ENCODE data around the gene OR1I1. TPM values are rescaled to one million over a fixed set of nuclear protein-coding genes. Genes with fewer than 3 reads are reported as not detected.

Gene OR1I1
- total RNA-seq, 1 experiment from 2014 or later, result not detected

GRCh38 chr19:15116856-15117255 is 34.8 kb downstream of the OR1I1 start:
- Mint-ChIP-seq H3K4me1 (no peaks in the 10 kb centered on the region), H3K36me3 (peaks cover 66% of the 10 kb centered on the region), H3K27me3 (ENCODE audit: low read depth) (no peaks in the 10 kb centered on the region), H3K4me3 (no peak overlapping the region), H3K9me3 (no peaks in the 10 kb centered on the region), H3K27ac (no peak overlapping the region)
- DNase-seq (ENCODE audit: low spot score), result no peak
- POLR2A ChIA-PET, result no interaction called here
- CTCF ChIA-PET, result interaction anchor here (1.1 to 1.3 kb wide), 2 partner anchors 15 to 17 kb away, joined by 3 to 4 read pairs; no protein-coding TSS in a partner anchor
- TF ChIP-seq GRHL2 (CRISPR knock-in tag; IDR thresholded peaks at IDR 0.05; ENCODE audit: insufficient replicate concordance, severe bottlenecking) (no peak), ATF3 (CRISPR knock-in tag; conservative IDR thresholded peaks at IDR 0.05) (no peak), TP53 (CRISPR knock-in tag; IDR thresholded peaks at IDR 0.05) (no peak), CREB1 (CRISPR knock-in tag; IDR thresholded peaks at IDR 0.05) (no peak), USF2 (CRISPR knock-in tag; IDR thresholded peaks at IDR 0.05) (no peak), AFF4 (CRISPR knock-in tag; IDR thresholded peaks at IDR 0.05; ENCODE audit: borderline replicate concordance) (no peak), IRF1 (CRISPR knock-in tag; IDR thresholded peaks at IDR 0.05) (no peak), PRRX2 (CRISPR knock-in tag; IDR thresholded peaks at IDR 0.05) (no peak), ZNF425 (CRISPR knock-in tag; conservative IDR thresholded peaks at IDR 0.05) (no peak), ETV6 (CRISPR knock-in tag; IDR thresholded peaks at IDR 0.05) (no peak), ZNF671 (CRISPR knock-in tag; IDR thresholded peaks at IDR 0.05) (no peak), STAT6 (CRISPR knock-in tag; conservative IDR thresholded peaks at IDR 0.05; ENCODE audit: low read depth) (no peak), NR2C2 (CRISPR knock-in tag; IDR thresholded peaks at IDR 0.05) (no peak), SMAD4 (CRISPR knock-in tag; IDR thresholded peaks at IDR 0.05) (no peak), OVOL2 (CRISPR knock-in tag; IDR thresholded peaks at IDR 0.05; ENCODE audit: borderline replicate concordance) (no peak), ZNF532 (CRISPR knock-in tag; IDR thresholded peaks at IDR 0.05; ENCODE audit: borderline replicate concordance) (no peak), MLX (CRISPR knock-in tag; IDR thresholded peaks at IDR 0.05) (no peak), MAX (CRISPR knock-in tag; IDR thresholded peaks at IDR 0.05) (no peak)
- ATAC-seq, result no peak
